ENCODE results near the gene LDLR. TPM values are rescaled to one million over a fixed set of nuclear protein-coding genes. Genes with fewer than 3 reads are reported as not detected.

LDLR gene
- total RNA-seq, 2 experiments from 2014 or later, result 88.3 to 99.1 TPM

- CTCF ChIA-PET (ENCODE audit: unreplicated experiment), result no interaction called here
- peaks cover 8% of the 10 kb centered on the region; the same call in 1 of the 2 replicates for H4K20me1 ChIP-seq (ENCODE audit: insufficient read depth, low read length)
Measured at GRCh38 chr19:11054200-11054599, 35.1 kb upstream of the LDLR start.

GRCh38 chr19:11054628-11055027 lies 34.6 kb upstream of the LDLR start:
- Histone ChIP-seq H3K36me3 (ENCODE audit: insufficient read depth, low read length) (peaks cover 91% of the 10 kb centered on the region), H3K9me2 (ENCODE audit: insufficient read depth, low read length) (no peaks in the 10 kb centered on the region), H3K9me3 (ENCODE audit: low read length) (no peaks in the 10 kb centered on the region), H4K20me1 (ENCODE audit: insufficient read depth, low read length) (peaks cover 8% of the 10 kb centered on the region; the same call in 1 of the 2 replicates), H2AFZ (ENCODE audit: low read length) (no peak overlapping the region), H3K79me2 (ENCODE audit: insufficient read depth, low read depth, low read length) (peaks cover 28% of the 10 kb centered on the region; the same call in 1 of the 2 replicates), H3K4me3 (ENCODE audit: low read depth, low read length, poor library complexity, severe bottlenecking) (no peak overlapping the region), H3K4me1 (ENCODE audit: insufficient read depth, low read length, poor library complexity, severe bottlenecking) (peaks cover 42% of the 10 kb centered on the region), H3K4me2 (ENCODE audit: low read length) (no peak overlapping the region), H3K27ac (ENCODE audit: low read depth, low read length, poor library complexity, severe bottlenecking) (no peak overlapping the region)
- TF ChIP-seq EZH2phosphoT487 (IDR thresholded peaks at IDR 0.05; ENCODE audit: borderline replicate concordance, low read depth, low read length), result no peak
- TF ChIP-seq, protein P1, sequence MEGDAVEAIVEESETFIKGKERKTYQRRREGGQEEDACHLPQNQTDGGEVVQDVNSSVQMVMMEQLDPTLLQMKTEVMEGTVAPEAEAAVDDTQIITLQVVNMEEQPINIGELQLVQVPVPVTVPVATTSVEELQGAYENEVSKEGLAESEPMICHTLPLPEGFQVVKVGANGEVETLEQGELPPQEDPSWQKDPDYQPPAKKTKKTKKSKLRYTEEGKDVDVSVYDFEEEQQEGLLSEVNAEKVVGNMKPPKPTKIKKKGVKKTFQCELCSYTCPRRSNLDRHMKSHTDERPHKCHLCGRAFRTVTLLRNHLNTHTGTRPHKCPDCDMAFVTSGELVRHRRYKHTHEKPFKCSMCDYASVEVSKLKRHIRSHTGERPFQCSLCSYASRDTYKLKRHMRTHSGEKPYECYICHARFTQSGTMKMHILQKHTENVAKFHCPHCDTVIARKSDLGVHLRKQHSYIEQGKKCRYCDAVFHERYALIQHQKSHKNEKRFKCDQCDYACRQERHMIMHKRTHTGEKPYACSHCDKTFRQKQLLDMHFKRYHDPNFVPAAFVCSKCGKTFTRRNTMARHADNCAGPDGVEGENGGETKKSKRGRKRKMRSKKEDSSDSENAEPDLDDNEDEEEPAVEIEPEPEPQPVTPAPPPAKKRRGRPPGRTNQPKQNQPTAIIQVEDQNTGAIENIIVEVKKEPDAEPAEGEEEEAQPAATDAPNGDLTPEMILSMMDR (conservative IDR thresholded peaks at IDR 0.05; ENCODE audit: low read length), result no peak
- ChIA-PET CTCF (ENCODE audit: unreplicated experiment) (no interaction called here), POLR2A (interaction anchor here (1.2 kb wide), 1 partner anchor 46 kb away, joined by 3 read pairs; no protein-coding TSS in a partner anchor)
- intact Hi-C loops (cut with micrococcal nuclease; ENCODE audit: unreplicated experiment), result no loop called here
- no peak for DNase-seq (ENCODE audit: low spot score)
- BruUV-seq (replicated peaks), result no TSS peak

More at GRCh38 chr19:11054200-11054599, 35.1 kb upstream of the LDLR start:
- POLR2A ChIA-PET, result interaction anchor here (0.8 to 1.2 kb wide), 2 partner anchors 35 to 46 kb away, joined by 3 read pairs; no protein-coding TSS in a partner anchor
- DNase-seq (ENCODE audit: low spot score), result no peak
- Histone ChIP-seq H3K4me2 (ENCODE audit: low read length) (no peak overlapping the region), H3K27ac (ENCODE audit: low read depth, low read length, poor library complexity, severe bottlenecking) (no peak overlapping the region), H3K4me3 (ENCODE audit: low read depth, low read length, poor library complexity, severe bottlenecking) (no peak overlapping the region), H3K4me1 (ENCODE audit: insufficient read depth, low read length, poor library complexity, severe bottlenecking) (peaks cover 46% of the 10 kb centered on the region), H3K79me2 (ENCODE audit: insufficient read depth, low read depth, low read length) (peaks cover 28% of the 10 kb centered on the region; the same call in 1 of the 2 replicates), H2AFZ (ENCODE audit: low read length) (no peak overlapping the region), H3K9me3 (ENCODE audit: low read length) (no peaks in the 10 kb centered on the region), H3K36me3 (ENCODE audit: insufficient read depth, low read length) (peaks cover 90% of the 10 kb centered on the region), H3K9me2 (ENCODE audit: insufficient read depth, low read length) (no peaks in the 10 kb centered on the region)
- TF ChIP-seq, protein P1 (conservative IDR thresholded peaks at IDR 0.05; ENCODE audit: low read length), result no peak
- no peak for TF ChIP-seq EZH2phosphoT487 (IDR thresholded peaks at IDR 0.05; ENCODE audit: borderline replicate concordance, low read depth, low read length)
- intact Hi-C loops (cut with micrococcal nuclease; ENCODE audit: unreplicated experiment), result no loop called here
- BruUV-seq (replicated peaks), result no TSS peak

DNA sequence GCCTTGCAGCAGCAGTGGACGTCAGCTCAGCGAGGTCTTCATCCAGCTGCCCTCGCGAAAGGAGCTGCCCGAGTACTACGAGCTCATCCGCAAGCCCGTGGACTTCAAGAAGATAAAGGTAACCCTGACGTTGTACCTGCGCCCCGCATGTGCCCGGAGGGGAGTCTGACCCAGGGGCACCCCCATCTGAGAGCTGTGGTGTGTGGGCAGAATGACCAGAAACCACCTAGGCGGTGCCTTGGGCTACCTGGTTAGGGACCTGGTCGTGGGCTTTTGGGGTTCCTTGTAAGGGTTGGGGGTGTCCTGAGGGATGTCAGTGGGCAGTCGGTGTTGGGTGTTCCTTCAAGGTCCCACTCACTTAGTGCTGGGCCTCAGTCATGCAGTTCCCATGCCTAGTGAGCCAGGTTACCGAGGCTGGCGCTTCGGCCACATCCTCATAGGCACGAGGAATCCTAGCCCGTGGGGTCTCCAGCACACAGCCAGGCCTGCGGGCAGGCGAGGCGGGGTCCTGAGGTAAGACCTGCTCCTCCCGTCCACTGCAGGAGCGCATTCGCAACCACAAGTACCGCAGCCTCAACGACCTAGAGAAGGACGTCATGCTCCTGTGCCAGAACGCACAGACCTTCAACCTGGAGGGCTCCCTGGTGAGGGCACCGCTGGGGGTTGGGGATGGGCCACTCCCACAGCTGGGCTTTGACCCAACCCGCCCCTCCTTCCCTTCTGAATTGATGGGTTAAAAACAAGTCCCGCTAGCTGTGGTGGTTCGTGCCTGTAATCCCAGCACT lies 30.8 kb upstream of the LDLR start:
- H4K20me1 ChIP-seq (ENCODE audit: insufficient read depth, low read length), result no peaks in the 10 kb centered on the region
- BruUV-seq (replicated peaks), result no TSS peak
- no peak overlapping the region for H3K4me2 ChIP-seq (ENCODE audit: low read length)
- no peak for DNase-seq (ENCODE audit: low spot score)
- TF ChIP-seq EZH2phosphoT487 (IDR thresholded peaks at IDR 0.05; ENCODE audit: borderline replicate concordance, low read depth, low read length), result no peak
- TF ChIP-seq, protein P1 (conservative IDR thresholded peaks at IDR 0.05; ENCODE audit: low read length), result no peak
- H3K4me1 ChIP-seq (ENCODE audit: insufficient read depth, low read length, poor library complexity, severe bottlenecking), result peaks cover 4% of the 10 kb centered on the region
- ChIA-PET CTCF (ENCODE audit: unreplicated experiment) (no interaction called here), POLR2A (no interaction called here)
- H2AFZ ChIP-seq (ENCODE audit: low read length), result no peak overlapping the region
- H3K9me3 ChIP-seq (ENCODE audit: low read length), result no peaks in the 10 kb centered on the region
- peaks cover 96% of the 10 kb centered on the region for H3K36me3 ChIP-seq (ENCODE audit: insufficient read depth, low read length)
- H3K79me2 ChIP-seq (ENCODE audit: insufficient read depth, low read depth, low read length), result 0 out of 2 replicates have a peak, but pooled peaks cover 4% of the 10 kb centered on the region
- H3K9me2 ChIP-seq (ENCODE audit: insufficient read depth, low read length), result no peaks in the 10 kb centered on the region
- no peak overlapping the region for H3K4me3 ChIP-seq (ENCODE audit: low read depth, low read length, poor library complexity, severe bottlenecking)
- intact Hi-C loops (cut with micrococcal nuclease; ENCODE audit: unreplicated experiment), result no loop called here
- H3K27ac ChIP-seq (ENCODE audit: low read depth, low read length, poor library complexity, severe bottlenecking), result no peak overlapping the region

Data from OCI-LY7 (cell line).